Dendritic cell treated with granulocyte-macrophage colony-stimulating factor and Interleukin-4, amounts not matched to agents 40 ng/mL and 50 ng/mL, for 4 days (primary cell): ENCODE data around the gene CDYL.

Experiments used
- H3K27ac Mint-ChIP-seq: one replicate; pipeline ENCODE4 v1.8.0; 2022; ENCODE audit warnings: mild to moderate bottlenecking, mixed read lengths
- H3K27me3 Mint-ChIP-seq: one replicate; pipeline ENCODE4 v1.8.0; 2022; ENCODE audit warnings: mild to moderate bottlenecking, mixed read lengths
- H3K36me3 Mint-ChIP-seq: one replicate; pipeline ENCODE4 v1.8.0; 2022; ENCODE audit warnings: low read depth, mixed read lengths
- H3K4me1 Mint-ChIP-seq: one replicate; pipeline ENCODE4 v1.8.0; 2022; ENCODE audit warnings: low read depth, mixed read lengths
- H3K4me3 Mint-ChIP-seq: one replicate; pipeline ENCODE4 v1.8.0; 2022; ENCODE audit warnings: mild to moderate bottlenecking, moderate library complexity, mixed read lengths
- H3K9me3 Mint-ChIP-seq: one replicate; pipeline ENCODE4 v1.8.0; 2022; ENCODE audit warnings: mixed read lengths
- intact Hi-C: fragments of 100-400 bp; cut with micrococcal nuclease; formaldehyde crosslinking; loops from one replicate; pipeline ENCODE4 v1.15.0; 2022

CDYL gene, protein sequence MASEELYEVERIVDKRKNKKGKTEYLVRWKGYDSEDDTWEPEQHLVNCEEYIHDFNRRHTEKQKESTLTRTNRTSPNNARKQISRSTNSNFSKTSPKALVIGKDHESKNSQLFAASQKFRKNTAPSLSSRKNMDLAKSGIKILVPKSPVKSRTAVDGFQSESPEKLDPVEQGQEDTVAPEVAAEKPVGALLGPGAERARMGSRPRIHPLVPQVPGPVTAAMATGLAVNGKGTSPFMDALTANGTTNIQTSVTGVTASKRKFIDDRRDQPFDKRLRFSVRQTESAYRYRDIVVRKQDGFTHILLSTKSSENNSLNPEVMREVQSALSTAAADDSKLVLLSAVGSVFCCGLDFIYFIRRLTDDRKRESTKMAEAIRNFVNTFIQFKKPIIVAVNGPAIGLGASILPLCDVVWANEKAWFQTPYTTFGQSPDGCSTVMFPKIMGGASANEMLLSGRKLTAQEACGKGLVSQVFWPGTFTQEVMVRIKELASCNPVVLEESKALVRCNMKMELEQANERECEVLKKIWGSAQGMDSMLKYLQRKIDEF

GRCh38 chr6:4776131-4776492 lies at the start of gene CDYL:
Gene CDYL (plus strand): TSS chr6:4776404. CDS start chr6:4776784, 380 bp downstream.
- Mint-ChIP-seq H3K27ac (peak within 1 kb of the TSS; percentile 74), H3K4me1 (peaks cover 51% of the 10 kb centered on the region), H3K4me3 (peak within 1 kb of the TSS; percentile 84), H3K9me3 (no peaks in the 10 kb centered on the region), H3K36me3 (no peaks in the 10 kb centered on the region), H3K27me3 (peaks cover 24% of the 10 kb centered on the region)
- intact Hi-C loops = loop anchor here (5.0 to 10.0 kb wide), 2 partner anchors 461 to 639 kb away; partner anchors contain the start of gene ECI2

DNA sequence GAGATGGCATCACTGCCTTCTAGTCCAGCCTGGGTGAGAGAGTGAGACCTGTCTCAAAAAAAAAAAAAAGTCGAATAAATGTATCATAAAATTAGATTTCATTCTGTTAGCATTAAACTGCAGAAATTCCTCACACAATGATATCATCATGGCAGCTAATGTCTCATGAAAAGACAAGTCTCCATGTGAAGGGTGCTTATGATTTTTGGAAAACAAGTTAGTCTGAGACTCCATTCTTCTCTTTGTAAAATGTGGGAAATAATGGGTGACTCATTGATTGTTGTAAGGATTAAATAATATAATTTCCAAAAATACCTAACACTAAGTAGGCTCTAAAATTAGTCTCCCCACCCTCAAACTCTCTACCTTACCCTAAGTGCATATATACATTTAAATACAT lies 49.6 kb upstream of the CDYL start:
- Mint-ChIP-seq H3K4me3 (no peak overlapping the region), H3K27me3 (peaks cover 4% of the 10 kb centered on the region), H3K4me1 (no peaks in the 10 kb centered on the region), H3K36me3 (no peaks in the 10 kb centered on the region), H3K27ac (no peak overlapping the region), H3K9me3 (no peaks in the 10 kb centered on the region)
- intact Hi-C loops = no loop called here

DNA sequence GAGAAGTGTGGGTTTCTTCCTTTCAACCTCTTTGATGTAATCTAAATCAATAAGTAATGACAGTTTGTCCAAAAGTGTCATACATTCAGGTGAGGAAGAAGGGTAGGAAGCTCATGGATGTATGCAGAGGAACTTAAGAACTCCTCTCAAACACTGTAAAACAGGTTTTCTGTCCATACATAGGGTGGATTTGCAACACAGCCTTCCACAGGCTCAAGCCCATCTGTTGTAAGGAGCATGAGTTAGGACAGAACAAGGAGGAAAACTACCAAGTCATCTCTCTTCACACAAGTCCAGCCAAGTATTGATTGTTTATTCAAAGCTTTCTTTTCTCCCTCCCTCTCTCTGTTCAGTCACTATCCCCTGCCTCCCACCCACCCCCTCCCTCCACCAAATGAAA lies 49.0 kb upstream of the CDYL start:
- H3K27me3 Mint-ChIP-seq = peaks cover 4% of the 10 kb centered on the region
- no peaks in the 10 kb centered on the region for H3K36me3 Mint-ChIP-seq
- H3K4me3 Mint-ChIP-seq = no peak overlapping the region
- H3K4me1 Mint-ChIP-seq = no peaks in the 10 kb centered on the region
- H3K27ac Mint-ChIP-seq = no peak overlapping the region
- no peaks in the 10 kb centered on the region for H3K9me3 Mint-ChIP-seq
- intact Hi-C loops = no loop called here

GRCh38 chr6:4727671-4728435 lies 48.4 kb upstream of the CDYL start:
- H3K4me1 Mint-ChIP-seq = no peaks in the 10 kb centered on the region
- intact Hi-C loops = no loop called here
- no peaks in the 10 kb centered on the region for H3K9me3 Mint-ChIP-seq
- no peak overlapping the region for H3K4me3 Mint-ChIP-seq
- H3K36me3 Mint-ChIP-seq = no peaks in the 10 kb centered on the region
- H3K27ac Mint-ChIP-seq = no peak overlapping the region
- peaks cover 4% of the 10 kb centered on the region for H3K27me3 Mint-ChIP-seq

DNA sequence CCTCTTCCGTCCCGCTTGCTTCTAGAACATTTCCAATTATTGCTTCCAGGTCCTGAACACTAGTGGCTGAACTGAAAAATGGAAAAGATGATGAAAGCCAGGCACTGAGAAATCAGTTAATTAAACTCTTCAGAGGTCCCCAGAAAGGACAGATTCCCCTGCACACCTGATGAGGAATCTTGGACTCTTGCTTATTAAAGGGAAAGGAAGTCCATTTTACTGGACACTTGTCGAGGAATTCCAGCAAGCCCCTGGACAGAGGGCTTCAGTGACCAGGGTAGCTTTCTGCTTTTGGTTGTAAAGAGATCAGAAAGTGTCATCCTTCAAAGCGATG lies 47.8 kb upstream of the CDYL start:
- H3K4me3 Mint-ChIP-seq = no peak overlapping the region
- H3K9me3 Mint-ChIP-seq = no peaks in the 10 kb centered on the region
- H3K36me3 Mint-ChIP-seq = no peaks in the 10 kb centered on the region
- H3K27ac Mint-ChIP-seq = no peak overlapping the region
- peaks cover 4% of the 10 kb centered on the region for H3K27me3 Mint-ChIP-seq
- intact Hi-C loops = no loop called here
- H3K4me1 Mint-ChIP-seq = no peaks in the 10 kb centered on the region

DNA sequence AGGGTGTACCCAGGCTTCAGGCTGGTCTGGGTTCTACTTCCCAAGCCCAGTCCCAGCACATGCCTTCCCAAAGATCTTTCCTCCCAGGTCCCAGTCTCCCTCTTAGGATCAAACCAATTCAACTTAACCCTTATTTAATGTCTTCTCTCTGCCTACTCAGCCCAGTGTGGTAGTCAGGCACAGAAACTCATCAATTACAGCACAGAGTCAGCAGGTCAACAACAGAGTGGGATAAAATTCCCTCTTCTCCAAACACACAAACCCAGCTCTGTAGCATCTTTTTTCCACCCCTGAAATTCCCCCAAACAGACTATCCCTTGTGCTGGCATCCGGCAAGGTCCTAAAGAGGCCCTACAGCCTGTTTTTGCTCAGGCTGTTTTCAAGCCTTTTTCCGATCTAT lies 47.3 kb upstream of the CDYL start:
- no peak overlapping the region for H3K27ac Mint-ChIP-seq

GRCh38 chr6:4731996-4732395 lies 44.2 kb upstream of the CDYL start:
- Mint-ChIP-seq H3K27ac (no peak overlapping the region), H3K27me3 (peaks cover 3% of the 10 kb centered on the region), H3K36me3 (no peaks in the 10 kb centered on the region), H3K4me3 (no peak overlapping the region), H3K4me1 (no peaks in the 10 kb centered on the region), H3K9me3 (no peaks in the 10 kb centered on the region)
- intact Hi-C loops = no loop called here

More for the DNA sequence above, 47.3 kb upstream of the CDYL start:
- peaks cover 4% of the 10 kb centered on the region for H3K27me3 Mint-ChIP-seq
- H3K36me3 Mint-ChIP-seq = no peaks in the 10 kb centered on the region
- intact Hi-C loops = no loop called here
- H3K9me3 Mint-ChIP-seq = no peaks in the 10 kb centered on the region
- no peaks in the 10 kb centered on the region for H3K4me1 Mint-ChIP-seq
- no peak overlapping the region for H3K4me3 Mint-ChIP-seq

DNA sequence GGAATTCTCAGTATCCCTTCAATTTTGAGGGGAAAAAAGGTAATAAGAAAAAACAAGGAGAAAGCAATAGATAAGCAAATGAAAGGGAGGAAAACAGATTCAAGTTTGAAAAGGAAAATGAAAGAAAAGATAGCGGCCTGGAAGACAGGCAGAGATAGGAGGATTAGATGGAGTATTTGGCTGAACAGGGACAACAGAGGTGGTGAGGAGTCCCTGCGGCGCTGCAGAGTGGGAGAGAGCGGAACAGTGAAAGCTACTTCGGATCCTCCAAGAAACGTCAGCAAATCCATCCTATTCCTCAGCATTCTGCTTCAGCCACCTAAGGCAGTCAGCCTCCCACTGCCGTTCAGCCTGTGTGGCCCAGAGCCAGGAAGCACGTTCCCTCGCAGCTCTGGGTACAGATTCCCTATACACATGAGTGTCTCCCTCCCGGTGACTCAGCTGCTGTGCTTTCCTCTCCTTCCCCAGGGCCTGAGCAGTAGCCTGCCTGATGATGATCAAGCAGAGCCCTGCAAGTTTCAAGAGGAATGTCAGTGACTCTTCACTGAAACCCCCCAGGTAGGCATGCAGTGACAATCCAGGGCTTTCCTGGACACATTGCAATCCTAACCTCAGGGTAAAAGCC lies 43.4 kb upstream of the CDYL start:
- Mint-ChIP-seq H3K9me3 (no peaks in the 10 kb centered on the region), H3K4me1 (no peaks in the 10 kb centered on the region), H3K4me3 (no peak overlapping the region), H3K36me3 (no peaks in the 10 kb centered on the region), H3K27me3 (peaks cover 3% of the 10 kb centered on the region), H3K27ac (no peak overlapping the region)
- intact Hi-C loops = no loop called here

DNA sequence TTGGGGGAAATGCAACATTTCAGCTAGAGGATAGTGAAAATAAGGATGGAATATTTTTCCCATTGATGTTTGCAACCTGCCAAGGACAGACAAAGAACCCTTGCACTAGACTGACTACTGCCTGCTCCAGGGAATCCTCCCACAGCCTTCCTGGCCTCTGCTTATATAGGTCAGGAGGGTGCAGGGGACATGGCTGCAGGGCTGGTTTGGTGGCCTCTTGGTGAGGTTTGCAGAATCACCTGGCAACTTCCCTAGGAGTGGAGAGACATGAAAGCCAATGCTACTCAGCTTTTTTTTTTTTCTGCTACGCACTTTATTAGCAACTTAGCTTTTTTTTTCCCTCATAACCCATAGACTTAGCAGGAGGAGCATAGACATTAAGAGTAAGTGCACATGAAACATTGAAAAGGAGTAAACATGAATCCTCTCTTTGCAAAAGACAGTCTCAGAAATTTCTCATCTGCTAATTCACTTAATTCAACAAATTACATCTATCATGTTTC lies 39.8 kb upstream of the CDYL start:
- Mint-ChIP-seq H3K4me3 (no peak overlapping the region), H3K36me3 (no peaks in the 10 kb centered on the region), H3K4me1 (no peaks in the 10 kb centered on the region), H3K27ac (no peak overlapping the region), H3K27me3 (peaks cover 2% of the 10 kb centered on the region), H3K9me3 (no peaks in the 10 kb centered on the region)
- intact Hi-C loops = no loop called here

- Mint-ChIP-seq H3K4me1 (no peaks in the 10 kb centered on the region), H3K27ac (no peak overlapping the region), H3K4me3 (no peak overlapping the region), H3K9me3 (no peaks in the 10 kb centered on the region), H3K27me3 (no peaks in the 10 kb centered on the region), H3K36me3 (no peaks in the 10 kb centered on the region)
- intact Hi-C loops = no loop called here
Measured at GRCh38 chr6:4740032-4740431, 36.2 kb upstream of the CDYL start.

DNA sequence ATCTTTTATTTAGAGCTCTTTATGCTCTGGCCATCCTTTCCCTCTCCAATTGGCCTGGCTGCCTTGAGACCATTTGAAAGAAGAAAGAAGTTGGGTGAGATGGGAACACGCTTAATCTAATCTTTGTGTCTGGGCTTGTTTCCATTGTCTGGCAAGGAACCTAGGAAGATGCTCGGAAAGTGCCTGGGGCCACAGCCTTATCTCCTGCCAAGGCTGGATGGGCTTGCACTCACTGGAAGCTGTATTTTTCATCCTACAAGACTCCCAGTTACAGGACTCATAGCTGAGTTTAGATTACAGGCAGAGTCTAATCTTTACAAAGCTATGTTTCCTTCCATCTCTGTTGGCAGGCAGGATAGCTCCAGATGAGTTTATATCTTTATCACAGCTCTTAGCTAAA lies 33.1 kb upstream of the CDYL start:
- Mint-ChIP-seq H3K9me3 (no peaks in the 10 kb centered on the region), H3K4me3 (no peak overlapping the region), H3K36me3 (no peaks in the 10 kb centered on the region), H3K27ac (no peak overlapping the region), H3K4me1 (no peaks in the 10 kb centered on the region), H3K27me3 (no peaks in the 10 kb centered on the region)
- intact Hi-C loops = no loop called here

DNA sequence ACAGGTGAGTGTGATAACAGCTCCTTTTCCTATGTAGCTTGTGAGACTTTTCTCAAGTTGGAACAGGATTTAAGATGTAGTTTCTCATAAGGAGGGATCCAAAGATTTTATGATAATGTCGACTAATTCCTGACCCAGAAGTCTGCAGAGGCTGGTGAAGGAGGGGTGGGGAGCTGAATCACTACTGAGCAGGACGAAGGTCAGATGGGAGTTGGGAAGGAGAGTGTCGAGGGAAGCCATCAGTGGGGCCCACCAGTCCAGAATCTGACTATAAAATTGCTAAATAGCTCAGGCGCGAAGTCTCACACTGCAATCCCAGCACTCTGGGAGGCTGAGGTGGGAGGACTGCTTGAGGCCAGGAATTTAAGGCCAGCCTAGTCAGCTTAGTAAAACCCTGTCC lies 32.3 kb upstream of the CDYL start:
- H3K27me3 Mint-ChIP-seq = no peaks in the 10 kb centered on the region
- no peaks in the 10 kb centered on the region for H3K36me3 Mint-ChIP-seq
- no peak overlapping the region for H3K4me3 Mint-ChIP-seq
- no peak overlapping the region for H3K27ac Mint-ChIP-seq
- intact Hi-C loops = no loop called here
- no peaks in the 10 kb centered on the region for H3K9me3 Mint-ChIP-seq
- H3K4me1 Mint-ChIP-seq = no peaks in the 10 kb centered on the region

DNA sequence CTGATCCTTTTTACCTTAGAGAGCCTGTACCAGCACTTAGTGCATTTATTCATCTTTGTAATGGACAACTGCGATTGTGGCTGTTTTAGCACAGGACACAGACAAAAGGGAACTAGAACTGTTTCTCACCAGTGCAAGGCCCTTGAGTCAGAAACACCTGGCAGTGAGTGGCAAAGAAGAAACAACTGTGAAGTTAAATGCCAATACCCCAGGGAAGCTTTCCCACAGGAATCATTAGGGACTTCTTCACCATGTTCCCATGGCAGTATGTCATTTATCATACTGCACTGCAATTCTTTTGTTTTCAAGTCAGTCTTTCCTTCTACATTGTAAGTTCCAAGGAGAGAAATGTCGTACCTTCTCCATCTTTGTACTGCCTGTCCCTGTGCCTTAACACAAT lies 28.6 kb upstream of the CDYL start:
- peaks cover under 1% of the 10 kb centered on the region for H3K27me3 Mint-ChIP-seq
- no peak overlapping the region for H3K4me3 Mint-ChIP-seq
- H3K36me3 Mint-ChIP-seq = no peaks in the 10 kb centered on the region
- intact Hi-C loops = no loop called here
- no peaks in the 10 kb centered on the region for H3K9me3 Mint-ChIP-seq
- no peaks in the 10 kb centered on the region for H3K4me1 Mint-ChIP-seq
- no peak overlapping the region for H3K27ac Mint-ChIP-seq
